Activated naive CD4-positive, alpha-beta T cell treated with Interleukin-2 at 50 U/mL for 16 hours (primary cell): ENCODE measurements around the gene FBXO3.
"Not testable (repeated sequence)": the region's sequence is repeated elsewhere in the genome, so short reads cannot be mapped to it uniquely, and the experiment has no call there.

Experiments
- DNase-seq: peaks from one replicate; pipeline ENCODE4 v3.0.0-alpha.2; 2020

FBXO3 gene

GRCh38 chr11:33772300-33772699, 2.0 kb downstream of the FBXO3 start:
- DNase-seq = no peak

GRCh38 chr11:33770236-33770635, 4.1 kb downstream of the FBXO3 start:
- no peak for DNase-seq

- DNase-seq = no peak
Measured at GRCh38 chr11:33769542-33769941, 4.8 kb downstream of the FBXO3 start.

GRCh38 chr11:33767624-33768023, 6.7 kb downstream of the FBXO3 start:
- DNase-seq = no peak

GRCh38 chr11:33766085-33766484, 8.2 kb downstream of the FBXO3 start:
- no peak for DNase-seq

GRCh38 chr11:33761471-33761870, 12.8 kb downstream of the FBXO3 start:
- DNase-seq = no peak

GRCh38 chr11:33753304-33753967, 20.9 kb downstream of the FBXO3 start:
- DNase-seq = no peak

- no peak for DNase-seq
Measured at GRCh38 chr11:33751878-33752277, 22.4 kb downstream of the FBXO3 start.

- no peak for DNase-seq
Measured at GRCh38 chr11:33747979-33748378, 26.3 kb downstream of the FBXO3 start.

GRCh38 chr11:33743291-33743690, 31.0 kb downstream of the FBXO3 start:
- DNase-seq = no peak

GRCh38 chr11:33742249-33742851, 32.0 kb downstream of the FBXO3 start:
- DNase-seq = no peak

- no peak for DNase-seq
Measured at GRCh38 chr11:33741806-33742205, 32.5 kb downstream of the FBXO3 start.

- DNase-seq = no peak
Measured at GRCh38 chr11:33737362-33737821, 36.9 kb downstream of the FBXO3 start.

GRCh38 chr11:33736148-33736812, 38.0 kb downstream of the FBXO3 start, which contains the start of gene CD59:
CD59 (minus strand) TSS chr11:33736423; CDS start chr11:33722445, 13,978 bp downstream.
- peak; percentile 89 for DNase-seq

GRCh38 chr11:33735271-33736147, 38.8 kb downstream of the FBXO3 start:
- DNase-seq = peak; percentile 48

- no peak for DNase-seq
Measured at GRCh38 chr11:33734441-33735270, 39.7 kb downstream of the FBXO3 start.

GRCh38 chr11:33733980-33734379, 40.3 kb downstream of the FBXO3 start:
- DNase-seq = no peak

- peak; percentile 53 for DNase-seq
Measured at GRCh38 chr11:33731723-33732531, 42.4 kb downstream of the FBXO3 start.

GRCh38 chr11:33730716-33731115, 43.6 kb downstream of the FBXO3 start:
- DNase-seq = no peak

- DNase-seq = not testable (repeated sequence)
Measured at GRCh38 chr11:33729072-33729664, 45.2 kb downstream of the FBXO3 start.

GRCh38 chr11:33727539-33727938, 46.8 kb downstream of the FBXO3 start:
- DNase-seq = not testable (repeated sequence)
